GM13976 (cell line): ENCODE data around the gene DSP.

Experiments
- DNase-seq: peaks from one replicate; pipeline ENCODE4 v3.0.0; 2012; ENCODE audit warnings: low spot score
- in situ Hi-C: fragments of 300-500 bp; cut with MboI; formaldehyde crosslinking; loops from one replicate; pipeline ENCODE4 v1.12.0; 2022; ENCODE audit warnings: low sequenced_read_pairs, mixed read lengths, inconsistent platforms; ENCODE audit not compliant: unreplicated experiment
- TF ChIP-seq, protein P1 (sequence below): IDR thresholded peaks from 2 replicates; pipeline ENCODE4 v1.5.1; 2012; ENCODE audit warnings: borderline replicate concordance, mild to moderate bottlenecking; ENCODE audit not compliant: insufficient read depth; ENCODE audit errors: extremely low read depth, missing control alignments, control extremely low read depth

The DSP gene

DNA sequence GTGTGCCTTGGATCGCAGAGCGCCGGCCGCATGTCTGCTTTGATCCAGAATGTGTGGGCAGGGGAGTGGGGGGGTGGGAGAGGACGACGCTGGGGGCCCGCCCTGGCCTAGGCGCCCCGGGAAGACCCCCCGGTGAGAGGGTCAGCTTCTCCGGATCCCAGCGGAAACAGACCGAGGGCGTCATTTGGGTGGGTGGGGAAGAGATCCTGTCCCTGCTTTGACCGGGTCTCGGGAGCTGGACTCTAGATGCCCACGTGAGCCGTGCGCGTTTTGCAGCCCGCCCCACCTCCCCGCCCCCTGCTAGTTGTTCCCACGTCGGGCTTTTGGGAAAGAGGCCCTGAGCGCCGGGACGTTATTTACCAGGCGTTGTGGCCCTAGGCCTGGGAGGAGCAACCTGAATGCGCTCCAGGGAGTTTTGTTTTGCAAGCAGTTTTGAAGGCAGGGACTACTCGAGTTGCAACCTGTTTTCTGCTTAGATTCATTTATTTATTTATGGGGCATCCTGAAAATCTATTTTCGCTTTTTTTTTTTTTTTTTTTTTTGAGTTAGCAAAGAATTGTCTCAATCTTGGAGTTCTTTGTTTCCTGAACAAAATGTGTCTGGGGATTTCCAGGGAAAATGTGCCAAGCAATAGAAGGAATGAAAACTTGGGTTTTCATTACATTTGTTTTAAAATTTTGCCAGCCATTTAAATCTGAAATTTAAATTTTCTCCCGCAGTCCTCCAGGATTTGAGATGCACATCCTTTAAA lies 1.6 kb downstream of the DSP start:
- peak; percentile 47 for DNase-seq
- in situ Hi-C loops = no loop called here
- TF ChIP-seq, protein P1, sequence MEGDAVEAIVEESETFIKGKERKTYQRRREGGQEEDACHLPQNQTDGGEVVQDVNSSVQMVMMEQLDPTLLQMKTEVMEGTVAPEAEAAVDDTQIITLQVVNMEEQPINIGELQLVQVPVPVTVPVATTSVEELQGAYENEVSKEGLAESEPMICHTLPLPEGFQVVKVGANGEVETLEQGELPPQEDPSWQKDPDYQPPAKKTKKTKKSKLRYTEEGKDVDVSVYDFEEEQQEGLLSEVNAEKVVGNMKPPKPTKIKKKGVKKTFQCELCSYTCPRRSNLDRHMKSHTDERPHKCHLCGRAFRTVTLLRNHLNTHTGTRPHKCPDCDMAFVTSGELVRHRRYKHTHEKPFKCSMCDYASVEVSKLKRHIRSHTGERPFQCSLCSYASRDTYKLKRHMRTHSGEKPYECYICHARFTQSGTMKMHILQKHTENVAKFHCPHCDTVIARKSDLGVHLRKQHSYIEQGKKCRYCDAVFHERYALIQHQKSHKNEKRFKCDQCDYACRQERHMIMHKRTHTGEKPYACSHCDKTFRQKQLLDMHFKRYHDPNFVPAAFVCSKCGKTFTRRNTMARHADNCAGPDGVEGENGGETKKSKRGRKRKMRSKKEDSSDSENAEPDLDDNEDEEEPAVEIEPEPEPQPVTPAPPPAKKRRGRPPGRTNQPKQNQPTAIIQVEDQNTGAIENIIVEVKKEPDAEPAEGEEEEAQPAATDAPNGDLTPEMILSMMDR = no peak

DNA sequence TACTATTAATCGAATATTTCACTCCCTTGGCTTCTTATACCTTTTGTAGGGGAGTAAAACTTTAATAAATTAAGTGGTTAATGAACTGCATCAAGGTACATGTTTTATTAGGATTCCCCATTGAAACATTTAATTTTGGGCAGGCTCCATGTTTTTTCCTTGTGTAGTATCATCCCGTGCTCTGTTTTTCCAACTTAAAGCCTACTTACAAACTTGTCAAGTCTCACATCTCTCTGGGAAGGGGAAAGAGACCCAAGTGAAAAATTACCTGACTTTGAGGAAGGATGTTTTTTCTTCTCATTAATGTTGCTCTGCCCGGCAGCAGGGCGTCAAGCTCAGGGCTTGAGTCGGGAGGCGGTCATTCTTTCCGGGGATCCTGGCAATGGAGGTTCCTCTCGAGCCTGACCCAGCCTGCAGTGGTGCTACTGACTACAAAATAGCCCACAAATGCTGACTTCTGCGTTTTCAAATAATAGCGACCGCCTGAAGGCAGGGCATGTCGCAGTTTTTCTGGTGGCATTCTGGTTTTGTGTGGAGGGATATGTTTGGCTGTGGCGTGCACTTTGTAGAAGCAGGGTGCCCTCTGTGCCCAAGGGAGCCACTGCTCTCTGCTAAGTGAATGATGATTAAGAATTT lies 2.4 kb downstream of the DSP start:
- in situ Hi-C loops = no loop called here
- TF ChIP-seq, protein P1 = no peak
- DNase-seq = no peak

DNA sequence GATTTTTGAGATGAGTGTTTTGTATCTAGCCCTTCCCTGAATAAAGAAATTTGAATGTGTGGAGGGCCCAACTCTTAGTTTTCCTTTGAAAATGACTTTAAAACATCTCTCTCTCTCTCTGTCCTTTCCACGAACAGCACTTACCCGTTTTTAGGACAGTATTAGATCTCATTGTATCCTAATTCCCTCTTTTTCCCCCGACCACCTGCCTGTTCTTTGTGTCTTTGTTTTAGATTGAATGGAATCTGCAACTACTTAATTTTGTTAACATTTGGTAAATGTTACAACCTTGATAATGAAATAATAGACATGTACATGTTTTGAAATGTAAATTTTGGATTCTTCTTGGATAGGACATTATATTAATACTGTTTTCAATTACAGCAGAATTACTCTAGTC lies 3.1 kb downstream of the DSP start:
- DNase-seq = no peak
- TF ChIP-seq, protein P1 = no peak
- in situ Hi-C loops = no loop called here

DNA sequence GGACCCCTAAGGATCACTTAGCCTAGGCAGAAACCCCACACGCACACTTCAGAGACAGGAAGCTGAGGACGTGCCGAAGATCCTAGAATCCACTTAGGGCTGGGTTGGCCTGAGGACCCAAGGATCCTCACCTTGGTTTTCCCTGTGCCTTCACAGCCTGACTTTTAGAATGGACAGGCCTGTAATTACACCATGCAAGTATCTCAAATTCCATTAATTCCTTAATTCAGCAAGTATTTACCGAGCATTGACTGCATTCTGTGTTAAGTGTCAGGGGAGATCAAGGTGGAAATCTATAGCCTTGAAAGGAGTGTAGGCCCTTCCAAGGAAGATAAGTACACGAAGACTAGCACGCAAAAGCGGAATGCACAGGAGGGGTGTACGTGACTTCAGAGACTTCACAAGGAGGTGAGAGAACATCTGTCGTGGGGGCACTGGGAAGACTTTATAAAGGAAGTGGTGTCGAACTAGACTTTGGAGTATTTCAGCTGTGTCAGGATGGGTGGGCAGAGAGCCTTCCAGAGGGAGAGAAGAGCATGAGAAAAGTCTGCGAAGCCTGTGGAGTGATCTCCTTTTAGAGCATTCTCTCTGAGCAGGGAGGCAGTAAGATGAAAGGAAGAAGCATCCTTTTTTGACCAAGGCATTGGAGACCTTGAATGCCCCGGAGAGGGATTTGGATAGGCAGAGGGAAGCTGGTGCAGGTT lies 4.0 kb downstream of the DSP start:
- in situ Hi-C loops = no loop called here
- TF ChIP-seq, protein P1 = no peak
- DNase-seq = no peak

DNA sequence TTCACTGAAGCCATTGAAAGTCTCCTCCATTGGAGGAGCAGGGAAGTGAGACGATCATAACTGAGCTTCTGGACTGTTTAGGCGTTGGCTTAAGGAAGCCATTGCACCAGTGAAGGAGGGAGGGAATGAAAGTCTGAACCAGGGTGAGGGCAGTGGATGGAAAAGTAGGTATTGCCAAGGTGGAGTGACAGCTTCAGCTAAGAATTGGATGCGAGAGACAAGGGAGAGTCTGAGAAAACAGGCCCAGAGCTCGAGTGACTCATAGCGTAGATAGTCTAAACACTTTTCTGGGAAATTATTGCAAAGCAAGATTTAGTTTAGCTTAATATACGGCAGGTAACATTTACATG lies 4.5 kb downstream of the DSP start:
- TF ChIP-seq, protein P1 = no peak
- in situ Hi-C loops = no loop called here
- DNase-seq = no peak

DNA sequence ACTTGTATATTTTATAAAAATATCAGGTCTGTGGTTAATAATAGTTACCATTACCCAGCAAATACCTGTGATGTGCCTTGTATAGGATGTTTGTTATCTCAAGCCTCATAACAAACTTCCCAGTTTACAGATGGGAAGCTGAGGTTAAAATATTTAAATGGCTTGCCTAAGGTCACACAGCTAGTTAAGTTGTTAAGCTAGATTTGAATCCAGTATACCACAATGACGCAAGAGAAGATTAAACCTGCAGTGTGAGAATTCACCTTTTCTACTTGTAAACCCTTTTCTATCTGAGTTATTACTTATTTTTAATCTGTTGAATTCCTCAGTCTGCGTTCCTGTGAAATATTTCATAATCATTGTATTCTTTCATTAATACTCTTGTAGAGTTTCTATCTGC lies 4.9 kb downstream of the DSP start:
- TF ChIP-seq, protein P1 = no peak
- no peak for DNase-seq
- in situ Hi-C loops = no loop called here
